Measurements from ENCODE around the gene SFTPA2. TPM values are rescaled to one million over a fixed set of nuclear protein-coding genes. Genes with fewer than 3 reads are reported as not detected.
"Not testable (repeated sequence)": the region's sequence is repeated elsewhere in the genome, so short reads cannot be mapped to it uniquely, and the experiment has no call there.

Gene SFTPA2

DNA sequence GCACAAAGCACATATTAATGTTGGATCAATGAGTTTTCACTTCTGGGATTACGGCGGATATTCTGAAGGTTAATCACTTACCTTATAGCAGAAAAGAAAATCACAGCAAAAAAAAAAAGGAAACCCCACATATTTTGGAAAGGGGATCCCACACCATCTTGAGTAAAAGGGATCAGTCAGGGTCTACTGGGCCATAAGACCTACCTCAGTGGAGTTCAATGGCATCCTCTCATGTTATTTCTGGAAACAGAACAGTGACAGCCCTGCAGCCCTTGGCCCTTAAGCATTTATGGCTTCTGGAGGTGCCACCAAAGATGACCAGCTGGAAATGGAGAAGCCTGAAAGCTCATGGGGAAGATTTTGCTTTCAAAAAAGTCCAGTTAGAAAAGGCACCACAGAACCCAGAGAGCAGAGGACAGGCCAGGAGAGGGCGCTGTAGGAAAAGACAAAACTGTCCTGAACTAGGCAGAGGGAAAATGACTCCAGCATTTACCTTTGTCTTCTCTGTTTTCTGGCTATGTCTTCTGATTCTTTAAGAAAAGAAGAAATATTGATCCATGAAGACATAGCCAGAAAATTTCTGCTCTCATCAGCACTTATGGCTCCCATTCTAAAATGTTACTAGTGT is 50.8 kb downstream of the SFTPA2 start:
- not testable (repeated sequence) for H3K9me3 ChIP-seq (replicated peaks in 1 of 2; ENCODE audit: control insufficient read depth in 2 of 2, insufficient read depth in 1 of 2, low read depth in 1 of 2, low read length in 2 of 2); H2BK5ac ChIP-seq (ENCODE audit: low read length); H3K18ac ChIP-seq (ENCODE audit: low read length); H4K91ac ChIP-seq (ENCODE audit: low read depth, low read length, poor library complexity); H2BK15ac ChIP-seq (ENCODE audit: low read length); H3K4me2 ChIP-seq (ENCODE audit: insufficient read depth, low read length, poor library complexity, severe bottlenecking); H2BK12ac ChIP-seq (ENCODE audit: low read length); H3K27me3 ChIP-seq (ENCODE audit: control insufficient read depth in 3 of 3, insufficient read depth in 3 of 3, low read depth in 1 of 3, low read length in 3 of 3); H3K14ac ChIP-seq (ENCODE audit: low read length); H2AK5ac ChIP-seq (ENCODE audit: low read depth, low read length); H3K4me3 ChIP-seq (ENCODE audit: low read length in 2 of 2); H3K4me1 ChIP-seq (ENCODE audit: control insufficient read depth in 2 of 2, insufficient read depth in 1 of 2, low read depth in 1 of 2, low read length in 2 of 2); H3K36me3 ChIP-seq (replicated peaks in 1 of 2; ENCODE audit: control insufficient read depth in 2 of 2, insufficient read depth in 2 of 2, low read length in 2 of 2); H3K23ac ChIP-seq (ENCODE audit: low read depth, low read length, poor library complexity); H3K9ac ChIP-seq (ENCODE audit: low read depth, low read length, poor library complexity); H3K79me1 ChIP-seq (ENCODE audit: low read depth, low read length); H2AFZ ChIP-seq (ENCODE audit: low read length); H2BK120ac ChIP-seq (ENCODE audit: low read depth, low read length); DNase-seq (ENCODE audit: low spot score); H4K8ac ChIP-seq (ENCODE audit: low read depth, low read length); H3K4ac ChIP-seq (ENCODE audit: low read length); H3K27ac ChIP-seq (replicated peaks; ENCODE audit: low read length)
- no CpG with 5 or more reads among the region's 3 CpGs for WGBS, 2 donors (ENCODE audit: extremely low coverage in 2 of 2, insufficient read length in 2 of 2, insufficient replicate concordance in 1 of 2)

DNA sequence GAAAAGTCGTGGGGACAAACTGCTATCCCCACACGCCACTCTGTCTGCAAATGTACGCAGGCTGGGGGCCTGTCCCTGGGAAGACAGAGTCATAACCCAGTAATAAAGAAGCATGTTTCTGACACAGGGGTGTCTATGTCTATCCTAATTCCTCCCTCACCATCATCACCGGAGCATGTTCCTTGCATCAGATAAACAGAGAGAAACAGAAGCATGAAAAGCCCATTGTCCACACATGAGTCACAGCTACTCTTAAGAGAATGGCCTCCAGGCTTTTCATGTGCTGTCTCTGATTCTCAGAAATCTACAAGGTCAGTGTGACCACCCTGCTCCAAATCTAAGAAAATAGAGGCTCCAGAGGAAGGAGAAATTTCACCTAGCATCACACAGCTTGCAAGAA is 52.0 kb downstream of the SFTPA2 start:
- not testable (repeated sequence) for H2AK5ac ChIP-seq (ENCODE audit: low read depth, low read length); H2AFZ ChIP-seq (ENCODE audit: low read length); DNase-seq (ENCODE audit: low spot score); H2BK120ac ChIP-seq (ENCODE audit: low read depth, low read length); H2BK5ac ChIP-seq (ENCODE audit: low read length); H3K9ac ChIP-seq (ENCODE audit: low read depth, low read length, poor library complexity); H3K18ac ChIP-seq (ENCODE audit: low read length); H3K36me3 ChIP-seq (replicated peaks in 1 of 2; ENCODE audit: control insufficient read depth in 2 of 2, insufficient read depth in 2 of 2, low read length in 2 of 2); H3K4ac ChIP-seq (ENCODE audit: low read length); H3K27ac ChIP-seq (replicated peaks; ENCODE audit: low read length); H3K27me3 ChIP-seq (ENCODE audit: control insufficient read depth in 3 of 3, insufficient read depth in 3 of 3, low read depth in 1 of 3, low read length in 3 of 3); H3K23ac ChIP-seq (ENCODE audit: low read depth, low read length, poor library complexity); H3K4me2 ChIP-seq (ENCODE audit: insufficient read depth, low read length, poor library complexity, severe bottlenecking); H3K9me3 ChIP-seq (replicated peaks in 1 of 2; ENCODE audit: control insufficient read depth in 2 of 2, insufficient read depth in 1 of 2, low read depth in 1 of 2, low read length in 2 of 2); H4K91ac ChIP-seq (ENCODE audit: low read depth, low read length, poor library complexity); H2BK12ac ChIP-seq (ENCODE audit: low read length); H3K79me1 ChIP-seq (ENCODE audit: low read depth, low read length); H3K4me3 ChIP-seq (ENCODE audit: low read length in 2 of 2); H2BK15ac ChIP-seq (ENCODE audit: low read length); H3K4me1 ChIP-seq (ENCODE audit: control insufficient read depth in 2 of 2, insufficient read depth in 1 of 2, low read depth in 1 of 2, low read length in 2 of 2); H3K14ac ChIP-seq (ENCODE audit: low read length); H4K8ac ChIP-seq (ENCODE audit: low read depth, low read length)
- no CpG with 5 or more reads among the region's 4 CpGs for WGBS, 2 donors (ENCODE audit: extremely low coverage in 2 of 2, insufficient read length in 2 of 2, insufficient replicate concordance in 1 of 2)

DNA sequence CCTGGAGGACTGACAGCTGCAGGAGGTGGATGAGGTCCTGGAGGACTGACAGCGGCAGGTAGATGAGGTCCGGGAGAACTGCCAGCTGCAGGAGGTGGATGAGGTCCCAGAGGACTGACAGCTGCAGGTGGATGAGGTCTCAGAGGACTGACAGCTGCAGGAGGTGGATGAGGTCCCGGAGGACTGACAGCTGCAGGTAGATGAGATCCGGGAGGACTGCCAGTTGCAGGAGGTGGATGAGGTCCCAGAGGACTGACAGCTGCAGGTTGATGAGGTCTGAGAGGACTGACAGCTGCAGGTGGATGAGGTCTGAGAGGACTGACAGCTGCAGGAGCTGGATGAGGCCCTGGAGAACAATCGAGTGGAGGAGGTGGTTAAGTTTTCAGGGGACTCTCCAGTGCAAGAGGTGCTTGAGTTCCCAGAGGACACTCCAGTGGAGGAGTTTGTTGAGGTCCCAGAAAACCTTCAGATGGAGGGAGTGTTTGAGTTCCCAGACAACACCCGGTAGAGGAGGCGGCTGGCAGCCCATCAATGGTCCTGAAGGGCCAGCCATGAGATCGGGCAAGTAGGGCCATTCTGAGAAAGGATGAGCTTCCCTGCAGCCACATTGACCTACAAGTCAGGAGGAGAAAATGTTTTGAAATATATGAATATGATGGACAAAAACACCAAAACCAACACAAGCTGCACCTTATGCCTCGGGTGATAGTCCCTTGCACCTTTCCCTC is 52.6 kb downstream of the SFTPA2 start:
- Histone ChIP-seq H4K8ac (ENCODE audit: low read depth, low read length) (no peak overlapping the region), H3K9me3 (replicated peaks in 1 of 2; ENCODE audit: control insufficient read depth in 2 of 2, insufficient read depth in 1 of 2, low read depth in 1 of 2, low read length in 2 of 2) (no peaks in the 10 kb centered on the region)

More for the DNA sequence above, 52.6 kb downstream of the SFTPA2 start:
- H4K91ac ChIP-seq (ENCODE audit: low read depth, low read length, poor library complexity): no peak overlapping the region
- H3K18ac ChIP-seq (ENCODE audit: low read length): no peak overlapping the region
- no peak overlapping the region for H3K23ac ChIP-seq (ENCODE audit: low read depth, low read length, poor library complexity)
- no peak overlapping the region for H3K27ac ChIP-seq (replicated peaks; ENCODE audit: low read length)
- H3K79me1 ChIP-seq (ENCODE audit: low read depth, low read length): no peaks in the 10 kb centered on the region
- no peak for DNase-seq (ENCODE audit: low spot score)
- no peak overlapping the region for H3K4ac ChIP-seq (ENCODE audit: low read length)
- no peak overlapping the region for H3K14ac ChIP-seq (ENCODE audit: low read length)
- no peak overlapping the region for H3K4me2 ChIP-seq (ENCODE audit: insufficient read depth, low read length, poor library complexity, severe bottlenecking)
- no peak overlapping the region for H2BK5ac ChIP-seq (ENCODE audit: low read length)
- no peaks in the 10 kb centered on the region for H3K27me3 ChIP-seq (ENCODE audit: control insufficient read depth in 3 of 3, insufficient read depth in 3 of 3, low read depth in 1 of 3, low read length in 3 of 3)
- peaks cover 0 to 6% of the 10 kb centered on the region in 2 donors for H3K4me1 ChIP-seq (ENCODE audit: control insufficient read depth in 2 of 2, insufficient read depth in 1 of 2, low read depth in 1 of 2, low read length in 2 of 2)
- no peak overlapping the region for H2BK12ac ChIP-seq (ENCODE audit: low read length)
- H2BK15ac ChIP-seq (ENCODE audit: low read length): no peak overlapping the region
- H3K9ac ChIP-seq (ENCODE audit: low read depth, low read length, poor library complexity): no peak overlapping the region
- WGBS, 2 donors (ENCODE audit: extremely low coverage in 2 of 2, insufficient read length in 2 of 2, insufficient replicate concordance in 1 of 2): no CpG with 5 or more reads among the region's 9 CpGs
- H3K36me3 ChIP-seq (replicated peaks in 1 of 2; ENCODE audit: control insufficient read depth in 2 of 2, insufficient read depth in 2 of 2, low read length in 2 of 2): no peaks in the 10 kb centered on the region
- H2AK5ac ChIP-seq (ENCODE audit: low read depth, low read length): no peak overlapping the region
- no peak overlapping the region for H2BK120ac ChIP-seq (ENCODE audit: low read depth, low read length)
- no peak overlapping the region for H2AFZ ChIP-seq (ENCODE audit: low read length)
- H3K4me3 ChIP-seq (ENCODE audit: low read length in 2 of 2): no peak overlapping the region

Small RNA genes lying within 50 kb of the gene (small RNA-seq; reads per million reads assigned to genes)
- gene BX248123.2 (ENCODE audit: insufficient read depth) (not detected), gene RPS12P18 (ENCODE audit: insufficient read depth) (not detected)

Data from neuronal stem cell (in vitro differentiated cells).